Mucosa of descending colon (tissue), 3 donors: ENCODE data around the gene VPS35. TPM values are rescaled to one million over a fixed set of nuclear protein-coding genes. Genes with fewer than 3 reads are reported as not detected.
A peak's percentile ranks its signal among the peaks of the same experiment; 100 is the strongest.
"Not testable (repeated sequence)": the region's sequence is repeated elsewhere in the genome, so short reads cannot be mapped to it uniquely, and the experiment has no call there.

ENCODE experiments used
- ATAC-seq: fragments of 200-7000 bp; cut with Tn5 transposase; one replicate; pipeline ENCODE4 v1.9.1; 2020; ENCODE audit warnings: mild to moderate bottlenecking, moderate library complexity
- DNase-seq, 3 donors: peaks; one replicate each; pipeline ENCODE4 v3.0.0-alpha.2; 2020
- H3K36me3 ChIP-seq: fragments of 200-600 bp; one replicate; pipeline ENCODE4 v1.8.0; 2021; ENCODE audit warnings: low read depth, mild to moderate bottlenecking
- H3K4me1 ChIP-seq: fragments of 200-600 bp; one replicate; pipeline ENCODE4 v1.8.0; 2021; ENCODE audit warnings: low read depth, mild to moderate bottlenecking
- H3K4me3 ChIP-seq: fragments of 200-600 bp; one replicate; pipeline ENCODE4 v1.8.0; 2021; ENCODE audit warnings: mild to moderate bottlenecking
- H3K9me3 ChIP-seq: fragments of 200-600 bp; one replicate; pipeline ENCODE4 v1.8.0; 2021; ENCODE audit warnings: mild to moderate bottlenecking
- CTCF ChIP-seq: fragments of 200-600 bp; IDR thresholded peaks from one replicate; pipeline ENCODE4 v1.8.0; 2022; ENCODE audit warnings: antibody characterized with exemption, mild to moderate bottlenecking
- intact Hi-C, 2 donors: fragments of 100-400 bp; cut with DNase I in 1 of 2; cut with micrococcal nuclease in 1 of 2; formaldehyde crosslinking; loops; one replicate each; pipeline versions ENCODE4 v1.11.0 to v1.11.1; 2022; cut with DNase I, micrococcal nuclease
- total RNA-seq, 3 donors: library from RNA; stranded (reverse); fragmentation: NEBNext Ultra II Directional in 2 of 3; extraction: Animal tissue kit (Norgen Biotek cat#: 25700) in 2 of 3; gene quantifications; one replicate each; pipeline versions ENCODE4 v1.2.1 to v1.2.4, GENCODE V29; 2021 to 2023
- donor health status: DM: no; HTN: no; CAD: no; lungs with moderate emphysema.
- donor health status: DM: no; HTN: no; CAD: no.
- donor health status: DM: no; HTN: yes; CAD: no.

Gene VPS35
- total RNA-seq, 3 donors from 2014 or later, result 78.4 to 97.1 (median 84.8) TPM

- Histone ChIP-seq H3K4me3 (no peak overlapping the region), H3K9me3 (no peaks in the 10 kb centered on the region), H3K4me1 (peaks cover 39% of the 10 kb centered on the region), H3K36me3 (no peaks in the 10 kb centered on the region)
- ATAC-seq (no peak), DNase-seq (no peak)
- no peak for TF ChIP-seq CTCF
- intact Hi-C loops, result loop anchor here in 1 of 2 donors (5.0 kb wide), 1 partner anchor 145 kb away; the partner anchor contains the start of gene C16orf87
Observed at GRCh38 chr16:46686815-46687473, 2.0 kb downstream of the VPS35 start.

DNA sequence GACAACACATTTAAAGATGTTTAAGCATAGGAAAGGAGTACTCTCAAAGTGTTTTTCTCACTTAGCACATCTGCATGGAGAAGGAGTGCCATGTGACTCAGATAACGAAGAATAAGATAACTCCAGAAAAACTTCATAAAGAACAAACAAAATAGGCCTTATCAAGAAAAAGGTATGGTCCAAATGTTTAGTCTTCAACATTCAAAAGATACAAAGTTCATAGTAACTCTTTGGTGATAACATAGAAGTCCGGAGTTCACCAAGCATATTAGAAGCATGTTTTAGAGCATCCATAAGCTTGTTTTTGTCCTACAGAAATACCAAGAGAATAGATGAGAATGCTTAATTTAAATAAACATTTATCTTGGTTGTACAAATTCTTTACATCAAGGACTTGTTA lies 7.1 kb downstream of the VPS35 start:
- H3K4me1 ChIP-seq, DNase-seq, H3K4me3 ChIP-seq, intact Hi-C loops, H3K9me3 ChIP-seq, ATAC-seq: not testable (repeated sequence)
- peaks cover 14% of the 10 kb centered on the region for H3K36me3 ChIP-seq

DNA sequence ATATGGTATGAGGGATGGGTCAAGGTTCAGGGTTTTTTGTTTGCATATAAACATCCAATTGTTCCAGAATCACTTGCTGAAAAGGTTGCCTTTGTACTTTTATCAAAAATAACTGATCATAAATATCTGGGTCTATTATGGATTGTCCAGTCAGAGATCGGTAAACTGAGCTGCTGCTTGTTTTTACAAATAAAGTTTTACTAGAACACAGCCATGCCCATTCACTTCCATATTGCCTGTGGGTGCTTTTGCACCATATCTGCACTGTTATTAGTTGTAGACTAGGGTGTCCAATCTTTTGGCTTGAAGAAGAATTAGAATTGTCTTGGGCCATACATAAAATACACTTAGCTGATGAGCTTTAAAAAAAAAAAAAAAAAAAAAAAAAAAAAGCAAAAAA lies 11.0 kb downstream of the VPS35 start:
- H3K9me3 ChIP-seq, H3K4me3 ChIP-seq, DNase-seq, ATAC-seq, H3K4me1 ChIP-seq: not testable (repeated sequence)
- H3K36me3 ChIP-seq, result peaks cover 18% of the 10 kb centered on the region
- intact Hi-C loops, result loop anchor here in 1 of 2 donors (10.0 kb wide), 1 partner anchor 127 kb away; no protein-coding TSS in a partner anchor

- peak; percentile 72 for TF ChIP-seq CTCF
- Histone ChIP-seq H3K9me3 (no peaks in the 10 kb centered on the region), H3K4me1 (no peaks in the 10 kb centered on the region), H3K4me3 (no peak overlapping the region), H3K36me3 (peaks cover 14% of the 10 kb centered on the region)
- intact Hi-C loops, result loop anchor here in 1 of 2 donors (10.0 kb wide), 1 partner anchor 131 kb away; no protein-coding TSS in a partner anchor
- DNase-seq (peak in 1 of 3 donors; percentile 63), ATAC-seq (peak; percentile 98)
Observed at GRCh38 chr16:46673320-46674013, 15.5 kb downstream of the VPS35 start.

GRCh38 chr16:46662123-46662522 lies 26.9 kb downstream of the VPS35 start:
- Histone ChIP-seq H3K9me3 (no peaks in the 10 kb centered on the region), H3K4me1 (no peaks in the 10 kb centered on the region), H3K4me3 (no peak overlapping the region), H3K36me3 (peaks cover 3% of the 10 kb centered on the region)
- intact Hi-C loops, result no loop called here
- no peak for TF ChIP-seq CTCF
- DNase-seq, result no peak
- ATAC-seq, result no peak

DNA sequence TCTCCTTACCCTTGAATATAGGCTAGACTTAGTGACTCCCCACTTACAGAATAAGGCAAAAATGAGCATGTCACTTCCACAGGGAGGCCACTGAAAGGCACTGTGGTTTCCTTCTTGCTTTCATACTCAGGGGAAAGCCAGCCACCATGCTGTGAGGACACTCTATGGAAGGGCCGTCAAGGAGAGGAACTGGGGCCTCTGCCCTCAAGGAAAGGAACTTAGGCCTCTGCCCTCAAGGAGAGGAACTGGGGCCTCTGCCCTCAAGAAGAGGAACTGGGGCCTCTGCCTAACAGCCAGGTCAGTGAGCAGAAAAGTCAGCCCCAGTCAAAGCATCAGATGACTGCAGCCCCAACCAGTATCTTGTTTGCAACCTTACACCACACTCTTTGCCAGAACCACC lies 30.1 kb downstream of the VPS35 start:
- no peak for TF ChIP-seq CTCF
- H3K36me3 ChIP-seq, result peaks cover 3% of the 10 kb centered on the region
- H3K9me3 ChIP-seq, result no peaks in the 10 kb centered on the region
- H3K4me1 ChIP-seq, result no peaks in the 10 kb centered on the region
- H3K4me3 ChIP-seq, result no peak overlapping the region
- DNase-seq (peak in 1 of 3 donors; percentile 14), ATAC-seq (peak; percentile 76)
- intact Hi-C loops, result no loop called here
